ENCODE measurements around the gene CLEC2L. TPM values are rescaled to one million over a fixed set of nuclear protein-coding genes. Genes with fewer than 3 reads are reported as not detected.

Gene CLEC2L
- total RNA-seq, 6 experiments from 2014 or later: not detected

- Mint-ChIP-seq H3K4me3 (no peak overlapping the region), H3K27me3 (ENCODE audit: insufficient read depth) (peaks cover 2% of the 10 kb centered on the region), H3K9me3 (no peaks in the 10 kb centered on the region), H3K27ac (no peak overlapping the region), H3K36me3 (ENCODE audit: low read depth) (peaks cover 27% of the 10 kb centered on the region), H3K4me1 (ENCODE audit: low read depth) (no peaks in the 10 kb centered on the region)
- DNase-seq: no peak
- no peak for TF ChIP-seq CTCF (IDR thresholded peaks at IDR 0.05)
Measured at GRCh38 chr7:139591550-139592195, 68.2 kb downstream of the CLEC2L start.

GRCh38 chr7:139592801-139593461 lies 69.4 kb downstream of the CLEC2L start:
- Mint-ChIP-seq H3K36me3 (ENCODE audit: low read depth) (peaks cover 27% of the 10 kb centered on the region), H3K9me3 (no peaks in the 10 kb centered on the region)

GRCh38 chr7:139594090-139594489 lies 70.6 kb downstream of the CLEC2L start:
- no peak overlapping the region for H3K27ac Mint-ChIP-seq
- peaks cover 27% of the 10 kb centered on the region for H3K36me3 Mint-ChIP-seq (ENCODE audit: low read depth)
- no peak for DNase-seq
- peaks cover 2% of the 10 kb centered on the region for H3K27me3 Mint-ChIP-seq (ENCODE audit: insufficient read depth)
- no peaks in the 10 kb centered on the region for H3K4me1 Mint-ChIP-seq (ENCODE audit: low read depth)
- H3K4me3 Mint-ChIP-seq: no peak overlapping the region
- no peaks in the 10 kb centered on the region for H3K9me3 Mint-ChIP-seq
- no peak for TF ChIP-seq CTCF (IDR thresholded peaks at IDR 0.05)

More at GRCh38 chr7:139592801-139593461, 69.4 kb downstream of the CLEC2L start:
- Mint-ChIP-seq H3K27me3 (ENCODE audit: insufficient read depth) (peaks cover 2% of the 10 kb centered on the region), H3K27ac (no peak overlapping the region), H3K4me3 (no peak overlapping the region), H3K4me1 (ENCODE audit: low read depth) (no peaks in the 10 kb centered on the region)
- no peak for TF ChIP-seq CTCF (IDR thresholded peaks at IDR 0.05)
- no peak for DNase-seq

Other genes with a start within 250 kb of the CLEC2L start
- 10 to 100 TPM in 5 of 6 experiments, 1 to 10 TPM in 1; 9.5 to 17.5 (median 14.0) TPM for gene FMC1, start 182.3 kb upstream of the CLEC2L start, total RNA-seq (2021; fragmentation: NEBNext Ultra II Directional; extraction: Animal tissue kit (Norgen Biotek cat#: 25700))
- gene LUC7L2, start 163.8 kb upstream of the CLEC2L start, total RNA-seq (2021; fragmentation: NEBNext Ultra II Directional; extraction: Animal tissue kit (Norgen Biotek cat#: 25700)): 10 to 100 TPM; 55.1 to 74.4 (median 66.1) TPM
- gene KLRG2, start 40.0 kb upstream of the CLEC2L start, total RNA-seq (2021; fragmentation: NEBNext Ultra II Directional; extraction: Animal tissue kit (Norgen Biotek cat#: 25700)): not detected